PFSK-1 (cell line): ENCODE data around the gene KCNMA1.

ENCODE experiments used
- FOXP2 ChIP-seq: optimal IDR thresholded peaks from 2 replicates; pipeline ENCODE3; 2011; ENCODE audit warnings: borderline replicate concordance, control low read depth, inconsistent platforms; ENCODE audit not compliant: insufficient read depth; ENCODE audit errors: extremely low read length, extremely low read depth
- POLR2AphosphoS5 ChIP-seq: IDR thresholded peaks from 2 replicates; pipeline ENCODE4 v1.6.1; 2012; ENCODE audit warnings: low read depth, mild to moderate bottlenecking, control low read depth, low read length, moderate library complexity
- SIN3A ChIP-seq: IDR thresholded peaks from 2 replicates; pipeline ENCODE4 v1.6.1; 2012; ENCODE audit warnings: mild to moderate bottlenecking, low read length, moderate library complexity, borderline replicate concordance; ENCODE audit not compliant: insufficient read depth
- TAF1 ChIP-seq: IDR thresholded peaks from 2 replicates; pipeline ENCODE4 v1.6.1; 2012; ENCODE audit warnings: low read length, control low read depth, borderline replicate concordance; ENCODE audit not compliant: insufficient read depth
- TF ChIP-seq, protein P1 (sequence below), 2 experiments: IDR thresholded peaks; 2 replicates each; pipeline versions ENCODE4 v1.6.1 to v1.8.0; 2011 to 2012; ENCODE audit warnings: low read depth in 2 of 2, low read length in 2 of 2, control low read depth in 1 of 2, inconsistent platforms in 1 of 2, mild to moderate bottlenecking in 1 of 2, moderate library complexity in 1 of 2; ENCODE audit not compliant: insufficient read depth in 1 of 2

DNA sequence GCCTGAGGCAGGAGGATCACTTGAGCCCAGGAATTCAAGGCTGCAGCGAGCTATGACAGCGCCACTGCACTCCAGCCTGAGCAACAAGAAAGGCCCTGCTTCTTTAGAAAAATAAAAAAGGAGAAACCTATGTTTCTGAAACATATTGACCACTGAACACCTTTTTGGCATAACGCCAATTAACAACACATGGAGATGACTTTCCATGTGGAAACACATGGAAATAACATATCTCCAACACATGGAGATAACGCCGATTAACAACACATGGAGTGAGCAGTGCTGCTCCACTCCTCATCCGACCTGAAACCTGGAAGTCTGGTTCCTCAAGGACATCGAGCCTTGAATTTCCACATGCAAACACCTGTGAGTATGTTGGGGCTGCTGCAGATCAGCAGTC lies 126.9 kb downstream of the KCNMA1 start:
- no peak for TF ChIP-seq POLR2AphosphoS5
- no peak for TF ChIP-seq TAF1
- TF ChIP-seq SIN3A: no peak
- TF ChIP-seq, protein P1, sequence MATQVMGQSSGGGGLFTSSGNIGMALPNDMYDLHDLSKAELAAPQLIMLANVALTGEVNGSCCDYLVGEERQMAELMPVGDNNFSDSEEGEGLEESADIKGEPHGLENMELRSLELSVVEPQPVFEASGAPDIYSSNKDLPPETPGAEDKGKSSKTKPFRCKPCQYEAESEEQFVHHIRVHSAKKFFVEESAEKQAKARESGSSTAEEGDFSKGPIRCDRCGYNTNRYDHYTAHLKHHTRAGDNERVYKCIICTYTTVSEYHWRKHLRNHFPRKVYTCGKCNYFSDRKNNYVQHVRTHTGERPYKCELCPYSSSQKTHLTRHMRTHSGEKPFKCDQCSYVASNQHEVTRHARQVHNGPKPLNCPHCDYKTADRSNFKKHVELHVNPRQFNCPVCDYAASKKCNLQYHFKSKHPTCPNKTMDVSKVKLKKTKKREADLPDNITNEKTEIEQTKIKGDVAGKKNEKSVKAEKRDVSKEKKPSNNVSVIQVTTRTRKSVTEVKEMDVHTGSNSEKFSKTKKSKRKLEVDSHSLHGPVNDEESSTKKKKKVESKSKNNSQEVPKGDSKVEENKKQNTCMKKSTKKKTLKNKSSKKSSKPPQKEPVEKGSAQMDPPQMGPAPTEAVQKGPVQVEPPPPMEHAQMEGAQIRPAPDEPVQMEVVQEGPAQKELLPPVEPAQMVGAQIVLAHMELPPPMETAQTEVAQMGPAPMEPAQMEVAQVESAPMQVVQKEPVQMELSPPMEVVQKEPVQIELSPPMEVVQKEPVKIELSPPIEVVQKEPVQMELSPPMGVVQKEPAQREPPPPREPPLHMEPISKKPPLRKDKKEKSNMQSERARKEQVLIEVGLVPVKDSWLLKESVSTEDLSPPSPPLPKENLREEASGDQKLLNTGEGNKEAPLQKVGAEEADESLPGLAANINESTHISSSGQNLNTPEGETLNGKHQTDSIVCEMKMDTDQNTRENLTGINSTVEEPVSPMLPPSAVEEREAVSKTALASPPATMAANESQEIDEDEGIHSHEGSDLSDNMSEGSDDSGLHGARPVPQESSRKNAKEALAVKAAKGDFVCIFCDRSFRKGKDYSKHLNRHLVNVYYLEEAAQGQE (IDR thresholded peaks at IDR 0.05; ENCODE audit: insufficient read depth in 1 of 2, low read depth in 2 of 2, low read length in 2 of 2): no peak
- TF ChIP-seq FOXP2: no peak
